ENCODE measurements around the gene LMBR1. TPM values are rescaled to one million over a fixed set of nuclear protein-coding genes. Genes with fewer than 3 reads are reported as not detected.
A peak's percentile ranks its signal among the peaks of the same experiment; 100 is the strongest.
"Not testable (repeated sequence)": the region's sequence is repeated elsewhere in the genome, so short reads cannot be mapped to it uniquely, and the experiment has no call there.

The LMBR1 gene
- total and polyA plus RNA-seq, 2 experiments from 2014 or later = 21.8 to 26.7 TPM

DNA sequence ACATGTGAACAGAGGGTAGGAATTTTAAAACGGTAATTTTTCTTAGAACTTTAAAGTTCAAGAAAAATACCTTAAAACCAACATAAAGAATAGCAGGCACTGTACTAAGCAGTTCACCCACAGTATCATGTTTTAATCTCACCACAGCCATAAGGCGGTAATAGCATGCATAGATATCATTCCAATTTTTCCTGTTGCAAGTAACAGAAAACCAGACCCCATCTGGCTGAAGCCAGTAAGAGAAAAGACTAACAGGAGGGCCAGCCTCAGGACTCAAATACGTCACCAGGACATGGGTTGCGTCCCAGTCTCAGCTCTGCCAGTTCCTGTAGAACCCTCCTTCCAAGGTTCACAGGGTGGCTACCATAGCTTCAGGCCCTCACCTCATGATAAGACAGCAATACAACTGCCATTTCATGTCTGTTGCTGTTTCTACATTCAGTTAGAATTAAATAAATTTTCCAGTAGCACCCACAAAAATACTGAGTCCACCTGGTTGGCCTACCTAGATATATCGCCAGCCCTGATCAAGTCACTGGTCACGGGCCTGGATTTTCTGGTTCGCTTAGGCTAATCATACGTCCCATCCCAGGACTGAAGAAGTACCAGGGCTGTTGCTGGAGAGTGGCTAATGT is 254.4 kb downstream of the LMBR1 start:
- TF ChIP-seq EZH2phosphoT487 (IDR thresholded peaks at IDR 0.05; ENCODE audit: insufficient read depth, low read depth) (no peak), EZH2 (IDR thresholded peaks at IDR 0.05; ENCODE audit: insufficient read depth, poor library complexity, severe bottlenecking) (no peak)
- Histone ChIP-seq H3K36me3 (ENCODE audit: low read depth) (no peaks in the 10 kb centered on the region), H2AFZ (no peak overlapping the region), H3K4me2 (ENCODE audit: unreplicated experiment) (peak overlapping the region; percentile 84), H3K4me1 (ENCODE audit: insufficient read depth) (peaks cover 7% of the 10 kb centered on the region; the same call in 1 of the 2 replicates), H3K9me3 (ENCODE audit: low read depth) (no peaks in the 10 kb centered on the region), H3K27ac (no peak overlapping the region), H3K27me3 (replicated peaks; ENCODE audit: insufficient read depth) (no peaks in the 10 kb centered on the region), H3K9me2 (ENCODE audit: insufficient read depth) (no peaks in the 10 kb centered on the region), H3K9ac (no peak overlapping the region), H4K20me1 (ENCODE audit: insufficient read depth) (no peaks in the 10 kb centered on the region), H3K79me2 (ENCODE audit: insufficient read depth) (peaks cover 19% of the 10 kb centered on the region), H3F3A (ENCODE audit: insufficient read depth) (no peaks in the 10 kb centered on the region), H3K4me3 (no peak overlapping the region)
- in situ Hi-C loops (cut with MboI) = no loop called here
- WGBS, 2 experiments (ENCODE audit: low coverage in 1 of 2, low lambda C conversion rate in 2 of 2, missing lambda C conversion rate in 2 of 2) = 94 to 96% methylated on average over 8 of the region's 8 CpGs
- no peak for DNase-seq

DNA sequence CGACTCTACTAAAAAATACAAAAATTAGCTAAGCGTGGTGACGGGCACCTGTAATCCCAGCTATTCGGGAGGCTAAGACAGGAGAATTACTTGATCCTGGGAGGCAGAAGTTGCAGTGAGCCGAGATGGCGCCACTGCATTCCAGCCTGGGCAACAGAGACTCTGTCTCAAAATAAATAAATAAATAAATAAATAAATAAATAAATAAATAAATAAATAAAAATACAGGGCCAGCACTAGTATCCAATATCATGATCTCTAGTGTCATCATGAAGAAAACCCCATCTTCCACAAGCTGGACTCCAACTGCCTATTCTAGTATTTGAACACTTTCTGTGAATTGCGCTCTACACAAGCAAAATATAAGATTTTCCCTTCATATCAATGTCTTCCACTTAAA is 255.9 kb downstream of the LMBR1 start:
- H3K4me1 ChIP-seq (ENCODE audit: insufficient read depth); H3K36me3 ChIP-seq (ENCODE audit: low read depth); H3K4me2 ChIP-seq (ENCODE audit: unreplicated experiment); DNase-seq; H3K27ac ChIP-seq; H3K9me2 ChIP-seq (ENCODE audit: insufficient read depth); H2AFZ ChIP-seq; in situ Hi-C loops (cut with MboI); H3F3A ChIP-seq (ENCODE audit: insufficient read depth); H3K9ac ChIP-seq; H4K20me1 ChIP-seq (ENCODE audit: insufficient read depth); H3K9me3 ChIP-seq (ENCODE audit: low read depth); H3K27me3 ChIP-seq (replicated peaks; ENCODE audit: insufficient read depth); H3K4me3 ChIP-seq: not testable (repeated sequence)
- peaks cover 19% of the 10 kb centered on the region for H3K79me2 ChIP-seq (ENCODE audit: insufficient read depth)
- WGBS, 2 experiments (ENCODE audit: low coverage in 1 of 2, low lambda C conversion rate in 2 of 2, missing lambda C conversion rate in 2 of 2) = 98 to 99% methylated on average over 7 of the region's 7 CpGs

DNA sequence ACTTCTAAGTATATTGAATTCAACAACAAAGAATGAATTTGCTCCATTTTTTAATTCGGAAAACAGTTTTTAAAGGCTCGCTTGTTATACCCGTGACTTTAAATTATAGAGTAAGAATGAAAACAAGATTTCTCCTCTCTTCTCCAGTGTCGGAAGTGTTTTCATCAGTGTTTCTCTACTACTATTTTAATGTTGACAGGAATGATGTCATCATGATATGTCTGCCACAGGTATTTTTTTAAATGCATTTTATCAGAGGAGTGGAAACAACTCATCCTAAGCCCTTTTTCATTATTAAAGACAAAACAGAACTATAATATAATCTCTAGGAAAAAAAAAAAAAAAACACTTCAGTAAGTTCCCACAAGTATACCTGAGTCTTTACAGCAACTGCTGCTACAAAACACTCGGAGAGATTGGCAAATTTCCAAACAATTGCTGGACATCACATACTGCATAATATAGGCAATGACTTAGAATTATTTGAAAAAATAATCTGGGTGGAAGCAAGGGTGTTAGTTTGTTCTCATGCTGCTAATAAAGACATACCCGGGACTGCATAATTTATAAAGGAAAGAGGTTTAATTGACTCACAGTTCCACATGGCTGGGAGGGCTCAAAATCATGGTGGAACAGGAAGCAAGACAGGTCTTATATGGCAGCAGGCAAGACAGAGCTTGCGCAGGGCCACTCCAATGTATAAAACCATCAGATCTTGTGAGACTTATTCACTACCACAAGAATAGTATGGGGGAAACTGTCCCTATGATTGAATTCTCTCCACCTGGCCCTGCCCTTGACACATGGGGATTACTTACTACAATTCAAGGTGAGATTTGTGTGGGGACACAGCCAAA is 257.2 kb downstream of the LMBR1 start:
- Histone ChIP-seq H3K9me2 (ENCODE audit: insufficient read depth) (no peaks in the 10 kb centered on the region), H3K4me1 (ENCODE audit: insufficient read depth) (0 out of 2 replicates have a peak, but pooled peaks cover 7% of the 10 kb centered on the region), H3K9me3 (ENCODE audit: low read depth) (no peaks in the 10 kb centered on the region), H4K20me1 (ENCODE audit: insufficient read depth) (no peaks in the 10 kb centered on the region), H3K79me2 (ENCODE audit: insufficient read depth) (peaks cover 19% of the 10 kb centered on the region), H3F3A (ENCODE audit: insufficient read depth) (no peaks in the 10 kb centered on the region), H3K4me2 (ENCODE audit: unreplicated experiment) (no peak overlapping the region), H3K27ac (no peak overlapping the region), H3K36me3 (ENCODE audit: low read depth) (no peaks in the 10 kb centered on the region), H3K27me3 (replicated peaks; ENCODE audit: insufficient read depth) (no peaks in the 10 kb centered on the region), H3K4me3 (no peak overlapping the region), H2AFZ (no peak overlapping the region), H3K9ac (no peak overlapping the region)
- 84% methylated on average over 7 of the region's 7 CpGs for WGBS, 2 experiments (ENCODE audit: low coverage in 1 of 2, low lambda C conversion rate in 2 of 2, missing lambda C conversion rate in 2 of 2)
- TF ChIP-seq EZH2phosphoT487 (IDR thresholded peaks at IDR 0.05; ENCODE audit: insufficient read depth, low read depth) (no peak), EZH2 (IDR thresholded peaks at IDR 0.05; ENCODE audit: insufficient read depth, poor library complexity, severe bottlenecking) (no peak)
- in situ Hi-C loops (cut with MboI) = no loop called here
- DNase-seq = no peak

DNA sequence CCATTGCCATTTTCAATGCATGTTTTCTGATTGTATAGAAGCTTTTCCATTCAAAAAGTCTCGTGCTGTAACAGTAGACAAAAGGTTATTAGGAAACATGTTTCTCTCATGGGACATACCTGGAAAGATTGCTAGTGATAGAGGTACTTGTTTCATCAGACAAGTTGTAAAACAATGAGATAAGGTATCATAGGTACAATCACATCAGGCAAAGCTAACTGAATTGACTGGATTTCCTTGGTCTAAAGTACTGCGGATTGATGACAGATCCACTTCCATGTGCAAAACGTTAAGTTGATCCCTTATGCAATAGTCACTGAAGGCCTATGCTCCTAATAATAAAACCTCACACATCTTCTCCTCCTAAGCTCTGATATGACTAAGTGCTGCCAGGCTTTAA is 258.9 kb downstream of the LMBR1 start:
- in situ Hi-C loops (cut with MboI) = no loop called here
- Histone ChIP-seq H3K27ac (no peak overlapping the region), H3K9me3 (ENCODE audit: low read depth) (no peaks in the 10 kb centered on the region), H4K20me1 (ENCODE audit: insufficient read depth) (no peaks in the 10 kb centered on the region), H3K9ac (no peak overlapping the region), H3K27me3 (replicated peaks; ENCODE audit: insufficient read depth) (no peaks in the 10 kb centered on the region), H3K4me1 (ENCODE audit: insufficient read depth) (0 out of 2 replicates have a peak, but pooled peaks cover 7% of the 10 kb centered on the region), H3K9me2 (ENCODE audit: insufficient read depth) (no peaks in the 10 kb centered on the region), H3K79me2 (ENCODE audit: insufficient read depth) (peaks cover 9% of the 10 kb centered on the region), H3K36me3 (ENCODE audit: low read depth) (no peaks in the 10 kb centered on the region), H2AFZ (no peak overlapping the region), H3K4me2 (ENCODE audit: unreplicated experiment) (no peak overlapping the region), H3K4me3 (no peak overlapping the region), H3F3A (ENCODE audit: insufficient read depth) (no peaks in the 10 kb centered on the region)
- 76 to 77% methylated on average over 3 of the region's 3 CpGs for WGBS, 2 experiments (ENCODE audit: low coverage in 1 of 2, low lambda C conversion rate in 2 of 2, missing lambda C conversion rate in 2 of 2)
- TF ChIP-seq EZH2phosphoT487 (IDR thresholded peaks at IDR 0.05; ENCODE audit: insufficient read depth, low read depth) = no peak
- TF ChIP-seq EZH2 (IDR thresholded peaks at IDR 0.05; ENCODE audit: insufficient read depth, poor library complexity, severe bottlenecking) = no peak
- DNase-seq = no peak

Data from GM23248 (cell line).